ENCODE data around the gene SGCA.
A peak's percentile ranks its signal among the peaks of the same experiment; 100 is the strongest.

SGCA gene

DNA sequence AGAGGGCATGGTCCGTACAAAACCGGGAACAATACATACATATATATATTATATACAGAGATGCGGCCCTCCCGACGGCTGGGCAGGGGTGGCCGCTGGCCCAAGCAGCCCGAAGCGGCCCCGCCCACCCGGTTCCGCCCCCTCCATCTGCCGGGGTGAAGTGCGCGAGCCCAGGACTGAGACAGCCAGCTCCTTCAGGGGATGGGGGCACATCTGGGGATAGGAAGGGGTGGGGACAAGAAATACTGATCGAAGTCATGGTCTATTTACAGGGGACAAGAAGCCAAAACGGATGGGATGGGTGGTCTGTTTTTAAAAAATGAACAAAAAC lies 32.1 kb upstream of the SGCA start:
- Histone ChIP-seq H3K9me3 (ENCODE audit: control insufficient read depth, insufficient read depth, low read depth, low read length) (no peaks in the 10 kb centered on the region), H3K36me3 (ENCODE audit: control insufficient read depth in 2 of 2, insufficient read depth in 1 of 2, low read length in 2 of 2) (peaks cover 15 to 55% of the 10 kb centered on the region in 2 experiments), H3K4me1 (ENCODE audit: control insufficient read depth, insufficient read depth, low read length) (no peaks in the 10 kb centered on the region), H3K27ac (ENCODE audit: extremely low read depth, low read depth, low read length) (no peak overlapping the region), H3K4me3 (ENCODE audit: low read depth, low read length) (no peak overlapping the region)
- POLR2A ChIA-PET = no interaction called here
- TF ChIP-seq KLF9 (tag by site-specific recombination; IDR thresholded peaks at IDR 0.05; ENCODE audit: low read depth) (peak; percentile 23; the same call in 1 of the 2 replicates), SCRT2 (tag by site-specific recombination; IDR thresholded peaks at IDR 0.05) (no peak), ZNF302 (tag by site-specific recombination; IDR thresholded peaks at IDR 0.05; ENCODE audit: low read depth) (no peak), ZNF830 (tag by site-specific recombination; IDR thresholded peaks at IDR 0.05; ENCODE audit: low read depth) (no peak), GFI1B (tag by site-specific recombination; IDR thresholded peaks at IDR 0.05) (no peak)
- TF ChIP-seq, protein P1, sequence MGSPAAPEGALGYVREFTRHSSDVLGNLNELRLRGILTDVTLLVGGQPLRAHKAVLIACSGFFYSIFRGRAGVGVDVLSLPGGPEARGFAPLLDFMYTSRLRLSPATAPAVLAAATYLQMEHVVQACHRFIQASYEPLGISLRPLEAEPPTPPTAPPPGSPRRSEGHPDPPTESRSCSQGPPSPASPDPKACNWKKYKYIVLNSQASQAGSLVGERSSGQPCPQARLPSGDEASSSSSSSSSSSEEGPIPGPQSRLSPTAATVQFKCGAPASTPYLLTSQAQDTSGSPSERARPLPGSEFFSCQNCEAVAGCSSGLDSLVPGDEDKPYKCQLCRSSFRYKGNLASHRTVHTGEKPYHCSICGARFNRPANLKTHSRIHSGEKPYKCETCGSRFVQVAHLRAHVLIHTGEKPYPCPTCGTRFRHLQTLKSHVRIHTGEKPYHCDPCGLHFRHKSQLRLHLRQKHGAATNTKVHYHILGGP (tag by site-specific recombination; IDR thresholded peaks at IDR 0.05) = no peak
- CTCF ChIA-PET = interaction anchor here (3.1 kb wide), 1 partner anchor 19 kb away, joined by 15 read pairs; no protein-coding TSS in a partner anchor

DNA sequence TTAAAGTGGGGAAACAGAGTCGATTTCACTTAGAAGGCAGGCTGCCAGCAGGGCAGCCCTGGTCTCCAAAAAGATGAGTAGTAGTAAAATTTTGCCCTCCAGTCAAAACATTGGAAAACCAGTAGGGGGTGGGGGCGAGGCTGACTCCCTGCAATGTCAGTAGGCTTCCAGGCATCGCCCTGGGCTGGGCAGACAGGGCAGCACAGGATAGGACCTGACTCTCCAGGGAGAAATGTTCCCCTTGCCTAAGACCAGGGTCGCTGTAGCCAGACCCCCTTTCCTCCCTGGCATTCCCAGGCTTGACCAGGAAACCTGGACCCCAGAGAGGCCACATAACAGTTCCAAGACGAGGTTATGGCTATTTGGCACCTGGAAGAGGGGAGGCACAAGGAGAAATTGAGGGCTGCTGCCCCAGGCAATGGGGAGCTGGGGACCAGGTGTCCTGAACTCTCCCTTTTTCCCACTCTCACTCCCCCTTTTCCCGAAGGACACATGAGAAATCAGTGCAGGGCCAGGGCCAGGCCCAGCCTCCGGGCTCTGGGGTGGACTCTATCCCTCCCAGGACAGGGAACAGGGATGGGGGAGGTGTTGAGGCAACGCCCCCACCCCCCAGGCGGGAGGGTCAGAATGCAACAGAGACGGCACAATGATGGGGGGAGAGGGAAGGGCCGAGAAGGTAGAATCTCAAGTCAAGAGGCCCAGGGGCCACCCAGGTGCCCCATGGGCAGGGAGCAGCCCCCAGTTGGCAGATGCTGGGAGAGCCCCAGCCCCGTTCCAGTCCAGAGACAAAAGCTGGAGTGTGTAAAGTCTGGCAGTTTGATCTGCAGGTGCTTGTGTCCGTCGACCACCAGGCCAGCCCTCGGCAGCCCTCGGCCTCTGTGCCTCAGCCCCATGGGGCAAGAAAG lies 31.3 kb upstream of the SGCA start:
- peaks cover 17 to 63% of the 10 kb centered on the region in 2 experiments for H3K36me3 ChIP-seq (ENCODE audit: control insufficient read depth in 2 of 2, insufficient read depth in 1 of 2, low read length in 2 of 2)
- no peaks in the 10 kb centered on the region for H3K9me3 ChIP-seq (ENCODE audit: control insufficient read depth, insufficient read depth, low read depth, low read length)
- H3K27ac ChIP-seq (ENCODE audit: extremely low read depth, low read depth, low read length) = no peak overlapping the region
- POLR2A ChIA-PET = interaction anchor here (2.4 kb wide), 1 partner anchor 18 kb away, joined by 10 read pairs; no protein-coding TSS in a partner anchor
- CTCF ChIA-PET = no interaction called here
- H3K4me1 ChIP-seq (ENCODE audit: control insufficient read depth, insufficient read depth, low read length) = no peaks in the 10 kb centered on the region
- H3K4me3 ChIP-seq (ENCODE audit: low read depth, low read length) = no peak overlapping the region
- TF ChIP-seq ZNF146 (tag by site-specific recombination; IDR thresholded peaks at IDR 0.05) (no peak), ZIC2 (tag by site-specific recombination; IDR thresholded peaks at IDR 0.05) (peak; percentile 61), ZEB2 (tag by site-specific recombination; IDR thresholded peaks at IDR 0.05) (no peak), ZNF114 (tag by site-specific recombination; IDR thresholded peaks at IDR 0.05) (no peak), ZNF121 (tag by site-specific recombination; IDR thresholded peaks at IDR 0.05) (no peak), IKZF3 (tag by site-specific recombination; IDR thresholded peaks at IDR 0.05) (0 out of 2 replicates have a peak, but pooled peaks have one; percentile 18), YY2 (tag by site-specific recombination; IDR thresholded peaks at IDR 0.05) (no peak), WT1 (tag by site-specific recombination; IDR thresholded peaks at IDR 0.05) (peak; percentile 9; the same call in 1 of the 2 replicates), OVOL3 (tag by site-specific recombination; IDR thresholded peaks at IDR 0.05) (no peak), PRDM1 (tag by site-specific recombination; IDR thresholded peaks at IDR 0.05) (peak; percentile 79), ZNF16 (tag by site-specific recombination; IDR thresholded peaks at IDR 0.05; ENCODE audit: low read depth) (no peak), ZNF138 (tag by site-specific recombination; IDR thresholded peaks at IDR 0.05; ENCODE audit: borderline replicate concordance) (no peak), ZNF571 (tag by site-specific recombination; IDR thresholded peaks at IDR 0.05) (no peak), ZBTB8A (tag by site-specific recombination; IDR thresholded peaks at IDR 0.05) (no peak), ZNF600 (tag by site-specific recombination; IDR thresholded peaks at IDR 0.05) (0 out of 2 replicates have a peak, but pooled peaks have one; percentile 37), ZNF585B (tag by site-specific recombination; IDR thresholded peaks at IDR 0.05) (no peak), BCL11A (tag by site-specific recombination; IDR thresholded peaks at IDR 0.05; ENCODE audit: low read depth) (peak; percentile 14; the same call in 1 of the 2 replicates)
- TF ChIP-seq, protein P2, sequence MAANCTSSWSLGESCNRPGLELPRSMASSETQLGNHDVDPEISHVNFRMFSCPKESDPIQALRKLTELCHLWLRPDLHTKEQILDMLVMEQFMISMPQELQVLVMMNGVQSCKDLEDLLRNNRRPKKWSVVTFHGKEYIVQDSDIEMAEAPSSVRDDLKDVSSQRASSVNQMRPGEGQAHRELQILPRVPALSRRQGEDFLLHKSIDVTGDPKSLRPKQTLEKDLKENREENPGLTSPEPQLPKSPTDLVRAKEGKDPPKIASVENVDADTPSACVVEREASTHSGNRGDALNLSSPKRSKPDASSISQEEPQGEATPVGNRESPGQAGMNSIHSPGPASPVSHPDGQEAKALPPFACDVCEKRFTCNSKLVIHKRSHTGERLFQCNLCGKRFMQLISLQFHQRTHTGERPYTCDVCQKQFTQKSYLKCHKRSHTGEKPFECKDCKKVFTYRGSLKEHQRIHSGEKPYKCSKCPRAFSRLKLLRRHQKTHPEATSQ (tag by site-specific recombination; IDR thresholded peaks at IDR 0.05) = no peak
- TF ChIP-seq, protein P3, sequence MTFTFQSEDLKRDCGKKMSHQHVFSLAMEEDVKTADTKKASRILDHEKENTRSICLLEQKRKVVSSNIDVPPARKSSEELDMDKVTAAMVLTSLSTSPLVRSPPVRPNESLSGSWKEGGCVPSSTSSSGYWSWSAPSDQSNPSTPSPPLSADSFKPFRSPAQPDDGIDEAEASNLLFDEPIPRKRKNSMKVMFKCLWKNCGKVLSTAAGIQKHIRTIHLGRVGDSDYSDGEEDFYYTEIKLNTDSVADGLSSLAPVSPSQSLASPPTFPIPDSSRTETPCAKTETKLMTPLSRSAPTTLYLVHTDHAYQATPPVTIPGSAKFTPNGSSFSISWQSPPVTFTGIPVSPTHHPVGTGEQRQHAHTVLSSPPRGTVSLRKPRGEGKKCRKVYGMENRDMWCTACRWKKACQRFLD (tag by site-specific recombination; IDR thresholded peaks at IDR 0.05) = no peak
- TF ChIP-seq, protein P4, sequence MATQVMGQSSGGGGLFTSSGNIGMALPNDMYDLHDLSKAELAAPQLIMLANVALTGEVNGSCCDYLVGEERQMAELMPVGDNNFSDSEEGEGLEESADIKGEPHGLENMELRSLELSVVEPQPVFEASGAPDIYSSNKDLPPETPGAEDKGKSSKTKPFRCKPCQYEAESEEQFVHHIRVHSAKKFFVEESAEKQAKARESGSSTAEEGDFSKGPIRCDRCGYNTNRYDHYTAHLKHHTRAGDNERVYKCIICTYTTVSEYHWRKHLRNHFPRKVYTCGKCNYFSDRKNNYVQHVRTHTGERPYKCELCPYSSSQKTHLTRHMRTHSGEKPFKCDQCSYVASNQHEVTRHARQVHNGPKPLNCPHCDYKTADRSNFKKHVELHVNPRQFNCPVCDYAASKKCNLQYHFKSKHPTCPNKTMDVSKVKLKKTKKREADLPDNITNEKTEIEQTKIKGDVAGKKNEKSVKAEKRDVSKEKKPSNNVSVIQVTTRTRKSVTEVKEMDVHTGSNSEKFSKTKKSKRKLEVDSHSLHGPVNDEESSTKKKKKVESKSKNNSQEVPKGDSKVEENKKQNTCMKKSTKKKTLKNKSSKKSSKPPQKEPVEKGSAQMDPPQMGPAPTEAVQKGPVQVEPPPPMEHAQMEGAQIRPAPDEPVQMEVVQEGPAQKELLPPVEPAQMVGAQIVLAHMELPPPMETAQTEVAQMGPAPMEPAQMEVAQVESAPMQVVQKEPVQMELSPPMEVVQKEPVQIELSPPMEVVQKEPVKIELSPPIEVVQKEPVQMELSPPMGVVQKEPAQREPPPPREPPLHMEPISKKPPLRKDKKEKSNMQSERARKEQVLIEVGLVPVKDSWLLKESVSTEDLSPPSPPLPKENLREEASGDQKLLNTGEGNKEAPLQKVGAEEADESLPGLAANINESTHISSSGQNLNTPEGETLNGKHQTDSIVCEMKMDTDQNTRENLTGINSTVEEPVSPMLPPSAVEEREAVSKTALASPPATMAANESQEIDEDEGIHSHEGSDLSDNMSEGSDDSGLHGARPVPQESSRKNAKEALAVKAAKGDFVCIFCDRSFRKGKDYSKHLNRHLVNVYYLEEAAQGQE (tag by site-specific recombination; IDR thresholded peaks at IDR 0.05) = no peak
